NOMO-1 treated with dmso at 0.1 percent for 144 hours (cell line): ENCODE measurements around the gene PYGB.
"Not testable (repeated sequence)": the region's sequence is repeated elsewhere in the genome, so short reads cannot be mapped to it uniquely, and the experiment has no call there.

Experiments
- DNase-seq: peaks from one replicate; lab custom pipeline; 2025; ENCODE audit not compliant: unreplicated experiment; lab: John Stamatoyannopoulos, UW

The PYGB gene

GRCh38 chr20:25310268-25310920 lies 62.5 kb downstream of the PYGB start:
- DNase-seq, result peak; percentile 75

- no peak for DNase-seq
Measured at GRCh38 chr20:25310921-25311728, 63.2 kb downstream of the PYGB start.

- not testable (repeated sequence) for DNase-seq
Measured at GRCh38 chr20:25312716-25313115, 64.8 kb downstream of the PYGB start.

- no peak for DNase-seq
Measured at GRCh38 chr20:25313593-25313992, 65.7 kb downstream of the PYGB start.

- DNase-seq, result no peak
Measured at GRCh38 chr20:25314497-25315417, 66.9 kb downstream of the PYGB start.

GRCh38 chr20:25315418-25316210 lies 67.7 kb downstream of the PYGB start:
- DNase-seq, result no peak

DNA sequence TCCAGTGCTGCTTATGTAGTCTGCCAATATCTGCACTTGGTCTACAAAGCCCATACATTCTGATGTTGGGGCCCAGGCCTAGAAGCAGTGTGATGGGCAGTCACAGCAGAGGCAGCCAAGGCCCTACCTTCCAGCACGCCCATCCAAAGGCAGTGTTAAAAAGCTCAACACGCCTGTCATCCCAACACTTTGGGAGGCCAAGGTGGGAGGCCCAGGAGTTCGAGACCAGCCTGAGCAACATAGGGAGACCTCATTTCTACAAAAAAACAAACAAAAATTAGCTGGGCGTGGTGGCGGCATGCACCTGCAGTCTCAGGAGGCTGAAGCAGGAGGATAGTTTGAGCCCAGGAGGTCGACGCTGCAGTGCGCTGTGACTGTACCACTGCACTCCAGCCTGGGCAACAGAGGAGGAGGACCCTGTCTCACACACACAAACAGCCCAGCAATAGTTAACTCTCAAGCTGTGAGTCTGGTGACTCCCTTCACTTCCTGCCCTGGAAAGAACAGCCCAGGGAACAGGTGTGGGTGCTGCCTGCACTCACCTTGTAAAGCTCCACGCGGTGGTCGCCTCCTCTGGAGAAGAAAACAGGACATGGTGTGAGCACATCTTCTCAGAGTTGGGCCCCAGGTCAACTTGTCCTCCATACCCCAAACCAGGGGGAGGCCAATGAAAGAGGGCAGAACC lies 68.8 kb downstream of the PYGB start:
- DNase-seq, result no peak

- DNase-seq, result no peak
Measured at GRCh38 chr20:25317351-25318075, 69.6 kb downstream of the PYGB start.

DNA sequence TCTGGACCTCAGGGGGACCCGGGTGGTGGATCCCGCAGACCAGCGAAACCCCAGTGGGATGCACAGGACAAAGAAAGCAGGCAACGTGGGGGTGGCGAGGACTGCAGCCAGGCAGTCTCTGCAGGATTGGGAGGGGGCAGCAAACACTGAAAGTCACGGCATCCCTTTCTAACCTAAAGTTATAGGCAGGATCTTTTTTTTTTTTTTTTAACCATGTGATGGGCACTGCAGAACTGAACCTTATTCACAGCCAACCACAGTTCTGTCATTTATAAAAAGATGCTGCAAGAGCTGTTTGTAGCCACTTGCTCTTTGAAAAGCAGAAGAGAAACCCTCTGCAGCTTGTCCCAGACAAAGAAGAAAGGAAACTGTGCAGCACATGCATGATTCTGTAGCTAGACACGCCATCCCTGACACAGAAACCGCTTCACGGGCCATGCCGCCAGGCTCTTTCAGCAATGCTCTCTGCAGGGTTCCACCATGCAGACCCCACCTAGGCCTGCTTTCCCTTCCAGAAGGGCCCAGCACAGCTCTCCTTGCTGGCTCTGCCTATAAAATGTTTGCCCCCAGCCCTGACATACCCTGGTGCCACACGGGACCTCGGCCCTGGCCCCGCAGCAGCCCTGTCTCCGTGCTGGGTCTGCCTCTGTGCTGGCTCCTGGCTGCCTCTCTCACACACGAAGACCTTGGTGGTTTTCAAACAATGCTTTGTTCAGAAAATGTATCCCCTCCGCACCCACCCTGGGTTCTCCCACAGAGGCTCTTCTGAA lies 70.8 kb downstream of the PYGB start:
- DNase-seq, result peak; percentile 78

- DNase-seq, result no peak
Measured at GRCh38 chr20:25319241-25320034, 71.6 kb downstream of the PYGB start.

DNA sequence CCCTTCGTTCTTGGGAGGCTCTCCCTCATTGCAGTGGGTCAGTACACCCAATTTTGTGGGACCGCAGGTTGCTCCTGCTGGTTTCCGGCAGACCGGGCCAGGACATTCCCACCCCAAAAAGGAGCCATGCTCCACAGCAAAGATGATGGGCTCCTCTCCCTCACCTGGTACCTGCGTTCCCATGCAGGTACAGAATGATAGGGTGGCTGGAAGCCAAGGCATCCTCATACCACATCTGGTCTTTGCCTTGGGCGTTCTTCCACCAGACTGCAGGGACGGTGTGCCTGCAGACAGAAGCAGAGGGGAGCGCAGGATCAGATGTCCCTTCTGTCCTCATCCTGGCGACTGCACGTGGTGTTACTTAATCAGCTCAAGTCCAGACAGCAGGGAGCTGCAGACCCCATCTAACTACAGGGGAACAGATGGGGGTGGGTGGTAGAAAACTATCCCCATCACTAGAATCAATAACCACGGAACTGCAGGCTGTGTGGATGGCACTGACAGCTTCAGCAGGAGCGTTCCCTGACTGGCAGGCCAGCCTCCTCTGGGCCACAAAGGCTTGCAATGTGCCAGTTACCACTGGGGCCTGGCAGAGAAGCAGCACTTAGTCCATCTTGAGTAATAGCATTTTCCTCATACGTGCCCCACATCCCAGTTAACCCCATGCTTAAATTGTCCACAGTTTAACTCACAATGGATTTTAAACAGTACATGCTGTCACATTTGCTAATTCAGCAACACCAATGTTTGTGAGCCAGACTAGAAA lies 72.3 kb downstream of the PYGB start:
- no peak for DNase-seq

DNA sequence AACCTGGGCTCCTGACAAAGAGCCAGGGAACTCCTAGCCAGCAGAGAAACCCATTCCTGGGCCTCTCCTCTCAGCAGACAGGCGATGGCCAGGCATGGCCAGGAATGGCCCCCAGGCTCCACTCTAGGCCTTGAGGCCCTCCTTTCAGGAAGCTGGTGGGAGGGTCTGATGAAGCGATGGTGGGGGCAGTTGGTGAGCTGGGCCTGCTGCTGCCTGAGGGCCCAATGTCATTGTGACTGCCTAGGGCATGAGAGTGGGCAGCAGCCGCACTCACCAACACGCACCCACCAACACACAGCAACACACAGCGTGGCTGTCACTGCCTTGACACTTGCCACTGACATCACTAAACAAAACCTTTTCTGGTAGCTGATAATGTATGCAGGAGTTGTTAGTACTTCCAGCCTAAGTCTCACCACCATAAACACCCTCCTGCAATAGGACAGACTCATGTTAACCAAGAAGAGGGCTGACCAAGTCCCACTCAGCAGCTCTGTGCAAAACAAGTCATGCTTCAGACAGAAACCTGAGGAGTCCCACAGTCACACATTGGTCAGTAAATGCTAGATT lies 73.5 kb downstream of the PYGB start:
- no peak for DNase-seq

- DNase-seq, result no peak
Measured at GRCh38 chr20:25321991-25322390, 74.1 kb downstream of the PYGB start.

DNA sequence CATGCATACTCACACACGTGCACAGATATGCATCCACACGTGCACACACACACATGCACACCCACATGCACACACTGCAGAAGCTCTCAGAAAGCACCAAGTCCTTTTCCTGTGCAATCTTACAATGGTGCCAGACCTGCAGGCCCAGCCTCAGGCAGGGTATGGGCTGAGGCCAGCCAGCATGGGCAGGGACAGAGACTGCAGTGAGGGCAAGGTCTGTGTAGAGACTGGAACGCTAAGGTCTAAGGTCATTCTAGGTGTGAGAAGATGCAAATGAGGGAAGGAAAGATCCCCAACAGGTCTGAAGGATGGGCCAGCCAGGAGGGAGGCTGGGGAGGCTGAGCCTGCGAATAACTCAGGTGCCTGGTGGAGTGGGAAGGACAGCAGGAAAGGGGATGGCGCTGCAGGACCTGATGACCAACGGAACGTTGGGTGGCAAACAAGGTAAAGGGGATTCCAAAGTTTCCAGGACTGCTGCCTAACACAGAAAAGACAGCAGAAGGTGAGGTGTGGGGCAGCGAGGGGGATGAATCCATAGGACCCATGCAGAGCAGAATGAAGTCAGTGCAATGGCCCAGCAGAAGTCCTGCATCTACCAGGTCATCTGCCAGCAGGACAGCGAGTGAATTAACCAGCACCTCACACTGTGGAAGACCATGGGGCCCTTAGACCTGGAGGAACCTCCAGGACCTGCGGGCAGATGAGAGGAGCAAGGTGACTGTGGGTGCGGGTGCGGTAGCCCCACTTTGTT lies 75.8 kb downstream of the PYGB start:
- no peak for DNase-seq

DNA sequence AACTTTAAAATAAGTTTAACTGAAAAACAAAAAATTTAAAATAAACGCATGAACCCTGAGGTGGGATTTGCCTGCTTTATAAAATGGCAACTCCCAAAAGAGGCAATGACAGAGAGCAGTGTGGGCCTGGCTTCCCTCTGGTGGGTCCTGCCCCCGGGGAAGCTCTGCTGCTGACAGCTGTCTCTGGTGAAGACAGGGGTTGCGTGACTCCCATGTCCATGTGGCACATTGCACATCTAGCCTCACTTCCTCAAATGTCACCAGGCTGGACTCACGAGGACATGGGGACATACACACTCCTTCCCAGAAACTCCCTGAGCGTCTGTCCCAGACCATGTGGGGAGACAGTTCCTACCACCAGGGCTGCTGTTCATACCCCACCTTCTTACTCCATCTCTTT lies 76.5 kb downstream of the PYGB start:
- peak; percentile 57 for DNase-seq

GRCh38 chr20:25325073-25325472 lies 77.2 kb downstream of the PYGB start:
- no peak for DNase-seq
